ENCODE results near the gene FGGY. TPM values are rescaled to one million over a fixed set of nuclear protein-coding genes. Genes with fewer than 3 reads are reported as not detected.

FGGY gene
- total RNA-seq, 1 donor from 2014 or later = 12.6 TPM

- peak overlapping the region; percentile 1 for H3K4me3 Mint-ChIP-seq
- H3K9me3 Mint-ChIP-seq = peaks cover 3% of the 10 kb centered on the region
- peaks cover 29% of the 10 kb centered on the region for H3K4me1 Mint-ChIP-seq (ENCODE audit: unreplicated experiment)
- H3K36me3 Mint-ChIP-seq = no peaks in the 10 kb centered on the region
- no peak for TF ChIP-seq CTCF (conservative IDR thresholded peaks at IDR 0.05)
- H3K27me3 Mint-ChIP-seq = no peaks in the 10 kb centered on the region
- no peak for DNase-seq (ENCODE audit: extremely low spot score, unreplicated experiment)
- H3K27ac Mint-ChIP-seq = no peak overlapping the region
Observed at GRCh38 chr1:59595774-59596173, 298.9 kb downstream of the FGGY start.

- Mint-ChIP-seq H3K9me3 (peaks cover 3% of the 10 kb centered on the region), H3K4me1 (ENCODE audit: unreplicated experiment) (peaks cover 29% of the 10 kb centered on the region), H3K4me3 (no peak overlapping the region), H3K36me3 (no peaks in the 10 kb centered on the region), H3K27ac (peak overlapping the region; percentile 7), H3K27me3 (no peaks in the 10 kb centered on the region)
- TF ChIP-seq CTCF (conservative IDR thresholded peaks at IDR 0.05) = no peak
- DNase-seq (ENCODE audit: extremely low spot score, unreplicated experiment) = no peak
Observed at GRCh38 chr1:59596432-59596831, 299.5 kb downstream of the FGGY start.

- no peaks in the 10 kb centered on the region for H3K36me3 Mint-ChIP-seq
- no peak for TF ChIP-seq CTCF (conservative IDR thresholded peaks at IDR 0.05)
- peaks cover 29% of the 10 kb centered on the region for H3K4me1 Mint-ChIP-seq (ENCODE audit: unreplicated experiment)
- H3K4me3 Mint-ChIP-seq = peak overlapping the region; percentile 0
- H3K27ac Mint-ChIP-seq = peak overlapping the region; percentile 7
- no peak for DNase-seq (ENCODE audit: extremely low spot score, unreplicated experiment)
- peaks cover 3% of the 10 kb centered on the region for H3K9me3 Mint-ChIP-seq
- H3K27me3 Mint-ChIP-seq = no peaks in the 10 kb centered on the region
Observed at GRCh38 chr1:59596956-59597355, 300.1 kb downstream of the FGGY start.

- peaks cover 29% of the 10 kb centered on the region for H3K4me1 Mint-ChIP-seq (ENCODE audit: unreplicated experiment)
- no peak for TF ChIP-seq CTCF (conservative IDR thresholded peaks at IDR 0.05)
- H3K4me3 Mint-ChIP-seq = no peak overlapping the region
Observed at GRCh38 chr1:59597420-59598119, 300.7 kb downstream of the FGGY start.

GRCh38 chr1:59598120-59598440, 301.2 kb downstream of the FGGY start:
- no peak for DNase-seq (ENCODE audit: extremely low spot score, unreplicated experiment)
- Mint-ChIP-seq H3K36me3 (no peaks in the 10 kb centered on the region), H3K27ac (no peak overlapping the region), H3K4me3 (no peak overlapping the region), H3K27me3 (no peaks in the 10 kb centered on the region), H3K4me1 (ENCODE audit: unreplicated experiment) (peaks cover 29% of the 10 kb centered on the region), H3K9me3 (peaks cover 3% of the 10 kb centered on the region)
- no peak for TF ChIP-seq CTCF (conservative IDR thresholded peaks at IDR 0.05)

More at GRCh38 chr1:59597420-59598119, 300.7 kb downstream of the FGGY start:
- Mint-ChIP-seq H3K36me3 (no peaks in the 10 kb centered on the region), H3K27ac (no peak overlapping the region), H3K9me3 (peaks cover 3% of the 10 kb centered on the region), H3K27me3 (no peaks in the 10 kb centered on the region)
- DNase-seq (ENCODE audit: extremely low spot score, unreplicated experiment) = no peak

Measured in type B pancreatic cell (in vitro differentiated cells).